Fibroblast of mammary gland (primary cell): ENCODE data around the gene GPRIN3.

ENCODE experiments used
- DNase-seq: peaks from one replicate; pipeline ENCODE4 v3.0.0-alpha.2; 2010; ENCODE audit warnings: low read depth
- H3K4me3 ChIP-seq: 2 replicates; pipeline ENCODE4 v1.5.1; 2011; ENCODE audit warnings: low read depth, mild to moderate bottlenecking, low read length, moderate library complexity; ENCODE audit not compliant: control insufficient read depth
- CTCF ChIP-seq: conservative IDR thresholded peaks from 2 replicates; pipeline ENCODE4 v1.5.1; 2011; ENCODE audit warnings: low read depth, low read length, inconsistent platforms; ENCODE audit not compliant: control insufficient read depth, insufficient read depth

Gene GPRIN3

GRCh38 chr4:89331197-89331596 is 23.6 kb upstream of the GPRIN3 start:
- H3K4me3 ChIP-seq = no peak overlapping the region
- no peak for TF ChIP-seq CTCF
- no peak for DNase-seq

- TF ChIP-seq CTCF = no peak
Measured at GRCh38 chr4:89329280-89329679, 21.7 kb upstream of the GPRIN3 start.

GRCh38 chr4:89324671-89325070 is 17.1 kb upstream of the GPRIN3 start:
- no peak for TF ChIP-seq CTCF
- H3K4me3 ChIP-seq = no peak overlapping the region
- peak; percentile 52 for DNase-seq

More at GRCh38 chr4:89329280-89329679, 21.7 kb upstream of the GPRIN3 start:
- DNase-seq = no peak
- no peak overlapping the region for H3K4me3 ChIP-seq

GRCh38 chr4:89322671-89323070 is 15.1 kb upstream of the GPRIN3 start:
- no peak for DNase-seq

GRCh38 chr4:89319756-89320155 is 12.2 kb upstream of the GPRIN3 start:
- TF ChIP-seq CTCF = no peak

More at GRCh38 chr4:89322671-89323070, 15.1 kb upstream of the GPRIN3 start:
- no peak for TF ChIP-seq CTCF
- H3K4me3 ChIP-seq = no peak overlapping the region

GRCh38 chr4:89316931-89317366 is 9.3 kb upstream of the GPRIN3 start:
- TF ChIP-seq CTCF = no peak
- H3K4me3 ChIP-seq = no peak overlapping the region
- DNase-seq = peak; percentile 41

More at GRCh38 chr4:89319756-89320155, 12.2 kb upstream of the GPRIN3 start:
- H3K4me3 ChIP-seq = no peak overlapping the region
- DNase-seq = no peak

- no peak for TF ChIP-seq CTCF
- no peak overlapping the region for H3K4me3 ChIP-seq
- DNase-seq = peak; percentile 25
Measured at GRCh38 chr4:89316211-89316610, 8.6 kb upstream of the GPRIN3 start.
